ENCODE results near the gene TECR. TPM values are rescaled to one million over a fixed set of nuclear protein-coding genes. Genes with fewer than 3 reads are reported as not detected.
"Not testable (repeated sequence)": the region's sequence is repeated elsewhere in the genome, so short reads cannot be mapped to it uniquely, and the experiment has no call there.

TECR gene
- polyA plus RNA-seq, 1 donor from 2014 or later: 31.4 TPM

GRCh38 chr19:14503285-14503684 is 26.1 kb upstream of the TECR start:
- H3K9me3 ChIP-seq (ENCODE audit: low read length): no peaks in the 10 kb centered on the region
- no peak overlapping the region for H3K27ac ChIP-seq (ENCODE audit: low read length)
- H2AFZ ChIP-seq (ENCODE audit: low read depth, low read length): no peak overlapping the region
- H3K4me3 ChIP-seq (ENCODE audit: low read length): no peak overlapping the region
- no peaks in the 10 kb centered on the region for H3K9me2 ChIP-seq (ENCODE audit: insufficient read depth, low read length)
- H3K9ac ChIP-seq (ENCODE audit: low read length): no peak overlapping the region
- H3K36me3 ChIP-seq (ENCODE audit: insufficient read depth, low read length): no peaks in the 10 kb centered on the region
- H3K79me2 ChIP-seq (replicated peaks; ENCODE audit: insufficient read depth, low read length): no peaks in the 10 kb centered on the region
- H4K20me1 ChIP-seq (ENCODE audit: insufficient read depth): no peaks in the 10 kb centered on the region
- H3F3A ChIP-seq (ENCODE audit: insufficient read depth, low read length, poor library complexity, severe bottlenecking): no peaks in the 10 kb centered on the region
- H3K27me3 ChIP-seq (ENCODE audit: insufficient read depth, low read depth, low read length): no peaks in the 10 kb centered on the region
- H3K4me2 ChIP-seq (ENCODE audit: low read length): no peak overlapping the region
- no peak for TF ChIP-seq REST (IDR thresholded peaks at IDR 0.05; ENCODE audit: borderline replicate concordance)
- TF ChIP-seq POLR2AphosphoS5 (IDR thresholded peaks at IDR 0.05): no peak
- no peak for TF ChIP-seq EZH2 (IDR thresholded peaks at IDR 0.05; ENCODE audit: borderline replicate concordance, insufficient read depth, low read length, poor library complexity, severe bottlenecking)
- TF ChIP-seq MXI1 (conservative IDR thresholded peaks at IDR 0.05; ENCODE audit: poor library complexity, severe bottlenecking): no peak
- TF ChIP-seq, protein P1, sequence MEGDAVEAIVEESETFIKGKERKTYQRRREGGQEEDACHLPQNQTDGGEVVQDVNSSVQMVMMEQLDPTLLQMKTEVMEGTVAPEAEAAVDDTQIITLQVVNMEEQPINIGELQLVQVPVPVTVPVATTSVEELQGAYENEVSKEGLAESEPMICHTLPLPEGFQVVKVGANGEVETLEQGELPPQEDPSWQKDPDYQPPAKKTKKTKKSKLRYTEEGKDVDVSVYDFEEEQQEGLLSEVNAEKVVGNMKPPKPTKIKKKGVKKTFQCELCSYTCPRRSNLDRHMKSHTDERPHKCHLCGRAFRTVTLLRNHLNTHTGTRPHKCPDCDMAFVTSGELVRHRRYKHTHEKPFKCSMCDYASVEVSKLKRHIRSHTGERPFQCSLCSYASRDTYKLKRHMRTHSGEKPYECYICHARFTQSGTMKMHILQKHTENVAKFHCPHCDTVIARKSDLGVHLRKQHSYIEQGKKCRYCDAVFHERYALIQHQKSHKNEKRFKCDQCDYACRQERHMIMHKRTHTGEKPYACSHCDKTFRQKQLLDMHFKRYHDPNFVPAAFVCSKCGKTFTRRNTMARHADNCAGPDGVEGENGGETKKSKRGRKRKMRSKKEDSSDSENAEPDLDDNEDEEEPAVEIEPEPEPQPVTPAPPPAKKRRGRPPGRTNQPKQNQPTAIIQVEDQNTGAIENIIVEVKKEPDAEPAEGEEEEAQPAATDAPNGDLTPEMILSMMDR (IDR thresholded peaks at IDR 0.05; ENCODE audit: poor library complexity, severe bottlenecking): no peak
- TF ChIP-seq TAF1 (IDR thresholded peaks at IDR 0.05; ENCODE audit: low read depth): no peak
- no peak for TF ChIP-seq EP300 (conservative IDR thresholded peaks at IDR 0.05; ENCODE audit: poor library complexity, severe bottlenecking)
- TF ChIP-seq RAD21 (conservative IDR thresholded peaks at IDR 0.05): no peak
- TF ChIP-seq SMC3 (conservative IDR thresholded peaks at IDR 0.05; ENCODE audit: poor library complexity): no peak

GRCh38 chr19:14504575-14504974 is 24.8 kb upstream of the TECR start:
- not testable (repeated sequence) for H3F3A ChIP-seq (ENCODE audit: insufficient read depth, low read length, poor library complexity, severe bottlenecking); H2AFZ ChIP-seq (ENCODE audit: low read depth, low read length); H3K79me2 ChIP-seq (replicated peaks; ENCODE audit: insufficient read depth, low read length); H3K4me3 ChIP-seq (ENCODE audit: low read length); H3K4me2 ChIP-seq (ENCODE audit: low read length); H3K9me3 ChIP-seq (ENCODE audit: low read length); H3K9me2 ChIP-seq (ENCODE audit: insufficient read depth, low read length); H3K9ac ChIP-seq (ENCODE audit: low read length); H4K20me1 ChIP-seq (ENCODE audit: insufficient read depth); H3K27ac ChIP-seq (ENCODE audit: low read length); H3K36me3 ChIP-seq (ENCODE audit: insufficient read depth, low read length); H3K27me3 ChIP-seq (ENCODE audit: insufficient read depth, low read depth, low read length)
